ENCODE measurements around the gene TRIM22.
"Not testable (repeated sequence)": the region's sequence is repeated elsewhere in the genome, so short reads cannot be mapped to it uniquely, and the experiment has no call there.

Gene TRIM22, protein sequence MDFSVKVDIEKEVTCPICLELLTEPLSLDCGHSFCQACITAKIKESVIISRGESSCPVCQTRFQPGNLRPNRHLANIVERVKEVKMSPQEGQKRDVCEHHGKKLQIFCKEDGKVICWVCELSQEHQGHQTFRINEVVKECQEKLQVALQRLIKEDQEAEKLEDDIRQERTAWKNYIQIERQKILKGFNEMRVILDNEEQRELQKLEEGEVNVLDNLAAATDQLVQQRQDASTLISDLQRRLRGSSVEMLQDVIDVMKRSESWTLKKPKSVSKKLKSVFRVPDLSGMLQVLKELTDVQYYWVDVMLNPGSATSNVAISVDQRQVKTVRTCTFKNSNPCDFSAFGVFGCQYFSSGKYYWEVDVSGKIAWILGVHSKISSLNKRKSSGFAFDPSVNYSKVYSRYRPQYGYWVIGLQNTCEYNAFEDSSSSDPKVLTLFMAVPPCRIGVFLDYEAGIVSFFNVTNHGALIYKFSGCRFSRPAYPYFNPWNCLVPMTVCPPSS

GRCh38 chr11:5689551-5689983, at the start of gene TRIM22:
Gene TRIM22, plus strand, starts transcription at chr11:5689790. Its CDS starts 6,443 bp downstream, at chr11:5696233.
- DNase-seq = peak; percentile 54

- no peak for DNase-seq
Observed at GRCh38 chr11:5639953-5640352, 49.6 kb upstream of the TRIM22 start.

DNA sequence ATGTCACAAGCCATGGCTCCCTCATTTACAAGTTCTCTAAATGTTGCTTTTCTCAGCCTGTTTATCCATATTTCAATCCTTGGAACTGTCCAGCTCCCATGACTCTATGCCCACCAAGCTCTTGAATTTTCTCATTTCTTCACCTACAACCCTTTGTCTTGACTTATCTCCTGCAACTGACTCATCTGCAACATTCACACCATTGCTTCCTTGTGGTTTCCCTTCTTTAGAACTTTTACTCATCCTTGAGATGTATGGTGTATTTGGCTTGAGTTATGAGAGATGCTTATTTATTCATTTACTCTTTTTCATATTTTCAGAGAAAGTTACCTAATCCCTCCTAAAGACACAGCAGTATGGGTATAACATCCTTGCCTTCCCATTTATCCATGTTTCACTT, 46.0 kb upstream of the TRIM22 start:
- DNase-seq = no peak

GRCh38 chr11:5646139-5646538, 43.5 kb upstream of the TRIM22 start:
- no peak for DNase-seq

DNA sequence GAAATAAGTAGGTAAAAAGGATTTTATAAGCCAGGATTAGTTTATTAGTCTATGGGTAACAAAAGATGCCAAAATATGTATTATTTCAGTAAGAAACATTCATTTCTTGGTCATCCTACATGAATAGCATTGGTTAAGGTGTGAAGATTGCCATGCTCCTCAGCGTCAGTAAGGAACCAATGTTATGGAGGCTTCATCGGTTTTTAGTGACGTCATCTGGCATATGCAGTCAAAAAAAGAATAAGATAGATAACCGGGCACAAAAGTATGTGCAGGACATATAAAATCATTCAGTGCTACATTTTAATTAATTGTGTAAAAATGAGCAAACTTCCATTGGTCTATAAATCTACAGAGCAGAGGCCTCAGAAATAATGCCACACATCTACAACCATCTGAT, 34.1 kb upstream of the TRIM22 start:
- DNase-seq = no peak

- not testable (repeated sequence) for DNase-seq
Observed at GRCh38 chr11:5656956-5657355, 32.6 kb upstream of the TRIM22 start.

GRCh38 chr11:5658318-5658717, 31.3 kb upstream of the TRIM22 start:
- no peak for DNase-seq

DNA sequence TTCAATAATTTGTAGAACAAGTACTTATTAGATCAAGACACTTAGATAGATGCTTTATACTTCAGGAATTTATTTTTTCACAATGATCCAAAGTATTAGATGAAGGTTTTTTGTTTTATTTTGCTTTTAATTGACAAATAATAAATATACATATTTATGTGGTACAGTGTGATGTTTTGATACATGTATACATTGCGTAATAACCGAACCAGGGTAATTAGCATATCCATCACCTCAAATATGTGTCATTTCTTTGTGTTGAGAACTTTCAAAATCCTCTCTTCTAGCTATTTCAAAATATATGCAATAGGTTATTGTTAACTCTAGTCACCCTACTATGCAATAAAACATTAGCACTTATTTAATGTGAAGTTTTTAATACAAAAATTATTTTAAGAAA, 26.1 kb upstream of the TRIM22 start:
- DNase-seq = no peak

- no peak for DNase-seq
Observed at GRCh38 chr11:5665051-5665570, 24.5 kb upstream of the TRIM22 start.

- DNase-seq = no peak
Observed at GRCh38 chr11:5665746-5666401, 23.7 kb upstream of the TRIM22 start.

DNA sequence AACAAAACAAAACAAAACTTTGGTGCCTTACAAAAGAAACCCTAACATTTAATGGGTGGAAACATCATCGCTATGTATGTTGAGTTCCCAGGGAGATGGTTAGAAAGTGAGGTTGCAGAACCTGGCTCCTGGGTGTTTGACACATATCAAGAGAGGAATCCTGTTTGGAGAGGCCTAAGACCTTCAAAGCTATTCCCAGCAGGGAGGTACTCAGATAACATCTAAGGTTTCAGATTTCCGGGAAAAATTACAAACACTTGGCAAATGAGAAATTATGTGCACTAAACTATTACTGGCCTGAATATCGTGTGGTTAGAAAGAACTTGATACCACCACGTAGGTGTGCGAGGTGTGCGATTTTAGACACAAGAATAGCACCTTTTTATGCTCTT, 23.2 kb upstream of the TRIM22 start:
- DNase-seq = no peak

DNA sequence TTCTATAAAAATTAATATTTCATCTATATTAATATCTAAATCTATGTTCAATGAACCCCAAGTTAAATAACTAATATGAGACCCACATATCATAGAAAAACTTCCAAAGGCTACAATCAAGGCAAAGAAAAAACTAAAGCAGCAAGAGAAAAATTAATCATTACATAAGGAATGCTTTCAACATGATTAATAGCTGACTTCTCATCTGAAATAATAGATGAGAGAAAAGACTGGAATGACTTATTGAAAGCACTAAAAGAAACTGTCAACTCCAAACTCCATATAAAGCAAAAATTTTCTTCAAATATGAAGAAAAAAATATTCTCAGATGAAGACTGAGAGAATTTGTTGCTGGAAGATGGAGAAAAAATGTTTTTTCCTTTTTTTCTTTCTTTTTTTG, 17.8 kb upstream of the TRIM22 start:
- no peak for DNase-seq

GRCh38 chr11:5674391-5674790, 15.2 kb upstream of the TRIM22 start:
- no peak for DNase-seq

GRCh38 chr11:5679811-5680210, 9.8 kb upstream of the TRIM22 start:
- no peak for DNase-seq

- DNase-seq = not testable (repeated sequence)
Observed at GRCh38 chr11:5682890-5683441, 6.6 kb upstream of the TRIM22 start.

- DNase-seq = not testable (repeated sequence)
Observed at GRCh38 chr11:5683620-5684019, 6.0 kb upstream of the TRIM22 start.

- DNase-seq = no peak
Observed at GRCh38 chr11:5684036-5684645, 5.4 kb upstream of the TRIM22 start.

DNA sequence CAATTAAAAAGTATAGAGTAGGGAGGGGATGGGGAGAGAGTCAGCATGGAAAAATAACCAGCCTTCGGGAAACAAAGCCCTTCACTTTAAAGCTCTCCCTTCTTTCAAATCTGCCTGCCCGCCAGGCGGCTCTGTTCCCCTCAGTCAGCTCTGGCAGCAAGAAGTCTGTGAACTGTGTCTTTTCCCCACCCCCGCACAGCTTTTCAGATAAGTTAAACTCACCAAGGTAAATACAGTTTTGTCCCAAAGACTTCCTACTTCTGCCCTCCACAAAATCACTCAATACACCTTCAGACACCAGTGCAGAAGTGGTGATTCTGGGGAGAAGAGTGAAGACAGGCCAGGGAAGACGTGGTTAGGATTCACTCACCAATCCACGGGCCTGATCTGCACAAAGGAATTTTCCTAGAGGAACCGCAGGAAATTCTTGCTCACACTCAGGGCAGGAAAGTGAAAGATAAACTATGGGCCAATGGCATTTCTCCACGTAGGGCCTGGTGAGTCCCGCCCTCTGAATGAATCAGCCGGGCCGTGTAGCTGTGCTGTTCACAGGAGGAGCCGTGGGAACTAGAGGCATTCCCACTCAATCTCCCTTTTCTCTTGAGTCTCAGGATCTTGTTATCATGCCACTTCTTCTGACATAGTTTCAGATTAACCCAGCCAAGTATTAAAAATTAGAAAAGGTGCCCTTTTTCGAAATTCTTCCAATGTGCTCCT, 4.8 kb upstream of the TRIM22 start, which contains the start of gene TRIM5:
Gene TRIM5 (minus strand): TSS at position 429 of the 717 bp plus-strand sequence. CDS start 4,897 bp downstream, outside the sequence.
- peak; percentile 87 for DNase-seq

- DNase-seq = no peak
Observed at GRCh38 chr11:5686426-5686825, 3.2 kb upstream of the TRIM22 start.

DNA sequence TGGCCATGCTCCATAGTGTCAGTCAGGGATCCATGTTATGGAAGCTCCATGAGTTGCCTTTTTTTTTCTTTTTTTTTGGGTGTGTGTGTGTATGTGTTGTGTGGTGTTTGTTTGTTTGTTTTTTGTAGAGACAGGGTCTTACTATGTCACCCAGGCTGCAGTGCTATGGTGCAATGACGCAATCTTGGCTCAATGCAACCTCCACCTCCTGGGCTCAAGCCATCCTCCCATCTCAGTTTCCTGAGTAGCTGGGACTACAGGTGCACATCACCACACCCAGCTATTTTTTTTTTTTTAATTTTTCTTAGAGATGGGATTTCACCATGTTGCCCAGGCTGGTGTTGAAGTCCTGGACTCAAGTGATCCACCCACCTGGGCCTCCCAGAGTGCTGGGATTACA, 1.1 kb upstream of the TRIM22 start:
- DNase-seq = no peak

DNA sequence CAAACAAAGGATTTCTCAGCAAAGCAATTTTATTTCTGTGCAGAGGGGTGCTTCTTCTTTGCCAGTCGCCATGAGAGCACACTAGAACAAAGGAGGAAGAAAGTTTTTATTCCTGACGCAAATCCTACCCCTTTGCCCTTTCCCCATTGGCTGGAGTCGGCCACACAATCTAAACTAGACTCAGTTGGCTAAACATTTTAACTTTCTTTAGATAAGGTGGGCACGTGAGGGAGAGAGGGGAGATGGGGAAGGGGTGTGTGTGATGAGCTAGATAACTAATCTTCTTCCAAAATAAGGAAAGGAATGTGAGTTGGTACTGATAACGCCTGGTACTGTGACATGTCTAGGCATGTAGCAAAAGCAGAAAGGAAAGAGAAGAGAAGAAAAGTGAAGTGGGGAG, 626 bp downstream of the TRIM22 start:
- DNase-seq = no peak

DNA sequence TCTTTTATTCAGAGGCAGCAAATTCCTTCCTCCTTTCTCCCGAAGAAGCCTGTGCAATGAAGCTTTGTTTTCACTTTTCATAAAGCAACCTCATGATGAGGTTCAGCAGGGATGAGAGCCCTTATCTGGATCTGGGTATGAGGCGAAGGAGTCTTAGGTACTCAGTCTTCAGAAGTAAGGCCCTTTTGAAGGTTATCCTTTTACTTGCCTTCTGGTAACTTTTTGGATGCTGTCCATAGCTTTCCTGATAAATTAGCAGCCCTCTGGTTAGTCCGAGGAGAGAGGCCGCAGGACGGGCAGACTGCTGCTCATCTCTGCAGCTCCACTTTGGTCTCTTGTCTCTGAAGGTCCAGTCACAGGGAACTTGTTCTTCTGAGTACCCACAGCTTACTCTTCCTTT, 1.1 kb downstream of the TRIM22 start:
- no peak for DNase-seq

All from right forelimb (tissue), 1 donor.